Measurements from ENCODE around the gene PCDHB3.
"Not testable (repeated sequence)": the region's sequence is repeated elsewhere in the genome, so short reads cannot be mapped to it uniquely, and the experiment has no call there.

DNA sequence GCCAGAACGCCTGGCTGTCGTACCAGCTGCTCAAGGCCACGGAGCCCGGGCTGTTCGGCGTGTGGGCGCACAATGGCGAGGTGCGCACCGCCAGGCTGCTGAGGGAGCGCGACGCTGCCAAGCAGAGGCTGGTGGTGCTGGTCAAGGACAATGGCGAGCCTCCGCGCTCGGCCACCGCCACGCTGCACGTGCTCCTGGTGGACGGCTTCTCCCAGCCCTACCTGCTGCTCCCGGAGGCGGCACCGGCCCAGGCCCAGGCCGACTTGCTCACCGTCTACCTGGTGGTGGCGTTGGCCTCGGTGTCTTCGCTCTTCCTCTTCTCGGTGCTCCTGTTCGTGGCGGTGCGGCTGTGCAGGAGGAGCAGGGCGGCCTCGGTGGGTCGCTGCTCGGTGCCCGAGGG is 3.7 kb upstream of the PCDHB3 start:
- TF ChIP-seq, protein P1, sequence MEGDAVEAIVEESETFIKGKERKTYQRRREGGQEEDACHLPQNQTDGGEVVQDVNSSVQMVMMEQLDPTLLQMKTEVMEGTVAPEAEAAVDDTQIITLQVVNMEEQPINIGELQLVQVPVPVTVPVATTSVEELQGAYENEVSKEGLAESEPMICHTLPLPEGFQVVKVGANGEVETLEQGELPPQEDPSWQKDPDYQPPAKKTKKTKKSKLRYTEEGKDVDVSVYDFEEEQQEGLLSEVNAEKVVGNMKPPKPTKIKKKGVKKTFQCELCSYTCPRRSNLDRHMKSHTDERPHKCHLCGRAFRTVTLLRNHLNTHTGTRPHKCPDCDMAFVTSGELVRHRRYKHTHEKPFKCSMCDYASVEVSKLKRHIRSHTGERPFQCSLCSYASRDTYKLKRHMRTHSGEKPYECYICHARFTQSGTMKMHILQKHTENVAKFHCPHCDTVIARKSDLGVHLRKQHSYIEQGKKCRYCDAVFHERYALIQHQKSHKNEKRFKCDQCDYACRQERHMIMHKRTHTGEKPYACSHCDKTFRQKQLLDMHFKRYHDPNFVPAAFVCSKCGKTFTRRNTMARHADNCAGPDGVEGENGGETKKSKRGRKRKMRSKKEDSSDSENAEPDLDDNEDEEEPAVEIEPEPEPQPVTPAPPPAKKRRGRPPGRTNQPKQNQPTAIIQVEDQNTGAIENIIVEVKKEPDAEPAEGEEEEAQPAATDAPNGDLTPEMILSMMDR (IDR thresholded peaks at IDR 0.05), result not testable (repeated sequence)
- TF ChIP-seq POLR2A (IDR thresholded peaks at IDR 0.05), result not testable (repeated sequence)
